Heart left ventricle (tissue), 13 donors: Measurements from ENCODE around the gene FTO.

Source experiments
- POLR2A ChIP-seq, 2 donors: fragments of 450-650 bp; IDR thresholded peaks; one replicate each; pipeline ENCODE4 v1.6.1; 2017; ENCODE audit warnings: antibody characterized with exemption in 2 of 2, mild to moderate bottlenecking in 2 of 2, moderate library complexity in 2 of 2
- TF ChIP-seq, protein P1 (sequence below), 12 donors: fragments of 200-600 bp; sonication (generic) in 4 of 12; IDR thresholded peaks; one replicate each; pipeline versions ENCODE4 v1.5.0 to v1.8.0; 2018 to 2022; ENCODE audit warnings: antibody characterized with exemption in 12 of 12, mild to moderate bottlenecking in 5 of 12
- donor health status: ischemic (EF 13 %, LVEDD 7.1; RV severe dilation, severe dysfunction).
- donor health status: DM: no; HTN: yes; CAD: no.
- donor health status: DM: no; HTN: no; CAD: no.
- donor health status: ischemic (EF 25% LVEDD 6.9; RV normal size, moderate dysfunction).
- donor health status: ischemic (EF 25% LVEDD 5.7; RV mildly dilated, moderate dysfunction).
- donor health status: ischemic (EF 35%, LVEDD 5.7; RV mildly dilated, moderate dysfunction).
- donor health status: nonischemic (EF 11% LVEDD 7.7; RV severe dilation, severe dysfunction).
- donor health status: DM: yes; HTN: yes; CAD: no.
- donor health status: PGD.
- donor health status: ischemic (EF 29% LVEDD 5.4; RV normal size, mild dysfunction).
- donor health status: nonischemic (EF 23%, LVEDD 6.1; RV moderate dilation, normal function).

DNA sequence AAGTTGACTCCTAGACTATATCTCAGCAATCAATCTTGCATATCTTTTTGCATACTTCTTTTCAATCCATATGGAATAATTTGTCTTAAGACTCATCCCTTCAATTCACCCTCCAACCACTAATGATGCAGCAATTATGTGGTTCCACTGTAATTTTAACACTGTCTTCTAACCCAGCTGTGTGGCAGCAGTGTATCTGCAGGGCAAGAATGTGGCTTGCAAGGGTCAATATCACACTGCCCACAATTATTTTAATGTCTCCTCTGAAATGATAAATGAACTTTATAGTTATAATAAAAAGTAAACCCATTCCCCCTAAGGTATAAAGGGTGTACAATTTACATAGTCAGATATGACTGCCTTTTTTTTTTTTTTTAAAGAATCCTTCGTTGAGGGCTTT lies 48.6 kb downstream of the FTO start:
- TF ChIP-seq, protein P1, sequence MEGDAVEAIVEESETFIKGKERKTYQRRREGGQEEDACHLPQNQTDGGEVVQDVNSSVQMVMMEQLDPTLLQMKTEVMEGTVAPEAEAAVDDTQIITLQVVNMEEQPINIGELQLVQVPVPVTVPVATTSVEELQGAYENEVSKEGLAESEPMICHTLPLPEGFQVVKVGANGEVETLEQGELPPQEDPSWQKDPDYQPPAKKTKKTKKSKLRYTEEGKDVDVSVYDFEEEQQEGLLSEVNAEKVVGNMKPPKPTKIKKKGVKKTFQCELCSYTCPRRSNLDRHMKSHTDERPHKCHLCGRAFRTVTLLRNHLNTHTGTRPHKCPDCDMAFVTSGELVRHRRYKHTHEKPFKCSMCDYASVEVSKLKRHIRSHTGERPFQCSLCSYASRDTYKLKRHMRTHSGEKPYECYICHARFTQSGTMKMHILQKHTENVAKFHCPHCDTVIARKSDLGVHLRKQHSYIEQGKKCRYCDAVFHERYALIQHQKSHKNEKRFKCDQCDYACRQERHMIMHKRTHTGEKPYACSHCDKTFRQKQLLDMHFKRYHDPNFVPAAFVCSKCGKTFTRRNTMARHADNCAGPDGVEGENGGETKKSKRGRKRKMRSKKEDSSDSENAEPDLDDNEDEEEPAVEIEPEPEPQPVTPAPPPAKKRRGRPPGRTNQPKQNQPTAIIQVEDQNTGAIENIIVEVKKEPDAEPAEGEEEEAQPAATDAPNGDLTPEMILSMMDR (IDR thresholded peaks at IDR 0.05): no peak
- no peak for TF ChIP-seq POLR2A (IDR thresholded peaks at IDR 0.05)
